GM21619 (cell line): ENCODE measurements around the gene RASGRP4.
"Not testable (repeated sequence)": the region's sequence is repeated elsewhere in the genome, so short reads cannot be mapped to it uniquely, and the experiment has no call there.

Source experiments
- ATAC-seq: cut with Tn5 transposase; IDR thresholded peaks from one replicate; pipeline ENCODE4 v1.9.1; 2021; ENCODE audit not compliant: unreplicated experiment

RASGRP4 gene

DNA sequence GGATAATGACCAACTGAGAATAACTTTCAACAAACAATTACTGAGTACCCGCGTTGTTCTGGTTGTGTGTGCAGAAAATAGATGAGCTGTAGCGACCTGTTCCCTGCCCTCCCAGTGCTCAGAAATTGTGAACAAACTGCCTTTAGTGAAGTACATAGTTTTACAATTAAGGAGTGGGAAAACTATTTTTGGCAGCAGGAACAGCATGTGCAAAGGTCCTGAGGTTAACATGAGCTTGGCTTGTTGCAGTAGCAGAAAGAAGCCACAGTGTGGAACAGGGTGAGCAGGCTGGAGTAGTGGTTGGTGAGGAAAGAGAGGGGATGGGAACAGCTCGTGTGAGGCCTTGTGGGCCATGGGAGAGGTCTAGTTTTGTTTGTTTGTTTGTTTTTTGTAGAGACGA lies 23.5 kb upstream of the RASGRP4 start:
- no peak for ATAC-seq

DNA sequence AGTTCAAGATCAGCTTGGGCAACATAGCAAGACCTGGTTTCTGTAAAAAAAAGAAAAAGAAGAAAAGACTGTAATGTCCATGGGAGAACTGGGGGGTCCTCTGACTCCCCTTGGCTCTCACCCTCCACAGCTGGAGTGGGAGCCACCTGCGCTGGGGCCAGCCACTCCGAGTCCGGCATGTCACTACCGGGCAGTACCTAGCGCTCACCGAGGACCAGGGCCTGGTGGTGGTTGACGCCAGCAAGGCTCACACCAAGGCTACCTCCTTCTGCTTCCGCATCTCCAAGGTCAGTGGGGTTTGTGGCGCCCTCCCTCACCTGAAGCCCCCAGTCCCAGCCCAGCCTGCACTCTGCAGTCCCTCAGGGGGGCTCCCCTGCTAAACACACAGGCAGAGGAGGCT lies 22.2 kb upstream of the RASGRP4 start:
- no peak for ATAC-seq

DNA sequence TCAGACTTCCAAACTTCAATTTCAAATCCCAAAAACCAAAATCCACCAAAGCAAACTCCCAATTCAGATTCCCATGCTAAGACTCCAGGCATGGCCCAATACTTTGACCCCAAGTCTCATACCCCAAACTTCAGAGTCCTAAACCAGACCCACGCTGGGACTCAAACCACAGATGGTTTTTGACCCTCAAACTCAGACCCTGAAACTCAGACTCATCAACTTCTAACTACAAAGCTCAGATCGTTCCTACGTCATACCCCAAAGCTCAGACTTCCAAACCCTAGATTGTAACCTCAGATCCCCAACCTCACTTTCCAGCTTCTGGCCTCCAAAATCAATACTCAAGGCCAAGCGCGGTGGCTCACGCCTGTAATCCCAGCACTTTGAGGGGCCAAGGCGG lies 19.3 kb upstream of the RASGRP4 start:
- ATAC-seq: no peak

DNA sequence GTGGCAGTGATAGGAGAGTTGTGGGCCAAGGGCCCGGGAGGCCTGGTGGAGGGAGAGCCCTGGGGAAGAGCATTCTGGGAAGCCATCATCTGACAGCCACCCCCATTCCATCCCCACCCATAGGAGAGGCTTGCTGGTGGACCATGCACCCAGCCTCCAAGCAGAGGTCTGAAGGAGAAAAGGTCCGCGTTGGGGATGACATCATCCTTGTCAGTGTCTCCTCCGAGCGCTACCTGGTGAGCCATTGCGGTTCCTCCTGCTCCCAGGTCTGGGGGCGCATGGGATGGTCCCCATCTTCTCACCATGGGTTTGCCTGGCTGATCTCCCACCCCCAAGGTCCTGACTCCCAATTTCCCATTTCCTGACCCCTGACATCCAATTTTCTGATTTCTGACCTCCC lies 18.0 kb upstream of the RASGRP4 start:
- ATAC-seq: no peak

DNA sequence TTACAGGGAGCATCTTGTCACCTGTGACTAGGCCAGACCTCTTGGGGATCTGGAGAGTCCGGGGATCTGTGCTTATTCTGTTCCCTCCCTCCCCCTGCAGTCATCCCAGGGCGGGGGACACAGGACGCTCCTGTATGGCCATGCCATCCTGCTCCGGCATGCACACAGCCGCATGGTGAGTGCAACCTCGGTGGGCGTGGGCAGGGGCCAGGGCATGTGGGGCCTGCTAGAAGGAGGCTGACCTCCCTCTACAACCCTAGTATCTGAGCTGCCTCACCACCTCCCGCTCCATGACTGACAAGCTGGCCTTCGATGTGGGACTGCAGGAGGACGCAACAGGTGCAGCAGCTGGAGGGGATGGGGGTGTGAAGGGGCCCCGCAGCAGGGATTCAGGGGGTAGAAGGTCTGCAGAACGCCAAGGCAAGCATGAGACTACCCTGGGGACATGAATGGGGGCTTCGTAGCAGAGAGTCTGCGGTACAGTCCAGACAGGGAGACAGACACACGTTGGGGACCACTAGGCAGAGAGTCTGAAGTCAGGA lies 17.5 kb upstream of the RASGRP4 start:
- ATAC-seq: no peak

DNA sequence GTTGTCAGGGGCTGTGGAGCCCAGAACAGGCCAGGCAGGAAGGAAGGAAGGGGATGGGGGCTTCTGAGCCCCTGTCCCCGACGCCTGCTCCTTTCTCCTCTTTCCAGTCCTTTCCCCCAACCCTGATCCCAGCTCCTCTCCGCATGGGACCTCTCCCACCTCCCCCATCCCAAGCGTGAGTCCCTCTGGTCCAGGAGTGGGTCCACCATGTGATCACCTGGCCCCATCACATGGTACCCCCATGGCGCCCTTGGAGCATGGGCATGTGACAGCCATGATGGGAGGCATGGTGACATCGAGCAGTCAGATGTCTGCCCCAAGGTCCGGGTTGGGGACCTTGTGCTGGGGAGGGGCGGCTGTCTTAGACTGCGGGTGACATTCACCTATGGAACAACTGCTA lies 16.7 kb upstream of the RASGRP4 start:
- ATAC-seq: no peak

DNA sequence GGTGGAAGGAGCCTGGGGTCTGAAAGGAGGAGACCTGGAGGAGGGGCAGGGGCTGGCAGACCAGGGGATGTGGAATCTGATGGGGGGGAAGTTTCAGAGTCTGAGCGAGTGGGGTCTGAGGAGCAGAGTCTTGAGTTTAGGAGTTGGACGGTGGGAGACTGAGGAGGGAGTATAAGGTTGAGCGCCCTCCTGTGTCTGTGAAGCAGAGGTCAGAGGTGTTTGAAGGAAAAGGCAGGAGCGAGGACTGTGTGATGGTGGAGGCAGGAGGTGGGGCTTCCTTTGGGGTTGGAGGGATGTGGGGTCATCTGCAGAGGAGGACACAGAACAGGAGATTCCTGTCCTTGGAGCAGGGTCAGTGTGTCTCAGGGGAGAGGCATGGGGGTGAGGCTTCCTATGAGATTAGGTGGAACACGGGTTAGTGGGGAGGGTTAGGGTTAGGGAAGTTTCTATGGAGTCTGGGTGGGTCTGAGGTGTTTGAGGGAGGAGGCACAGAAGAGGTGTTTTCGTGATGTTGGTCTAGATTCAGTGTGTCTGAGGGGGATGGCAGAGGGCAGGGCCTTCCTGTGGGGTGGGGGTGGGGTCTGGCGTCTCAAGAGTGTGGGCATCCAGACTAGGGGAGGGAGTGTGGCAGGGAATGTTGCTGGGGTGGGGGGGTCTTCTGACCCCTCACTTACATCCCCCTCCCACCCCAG lies 15.8 kb upstream of the RASGRP4 start:
- ATAC-seq: no peak

DNA sequence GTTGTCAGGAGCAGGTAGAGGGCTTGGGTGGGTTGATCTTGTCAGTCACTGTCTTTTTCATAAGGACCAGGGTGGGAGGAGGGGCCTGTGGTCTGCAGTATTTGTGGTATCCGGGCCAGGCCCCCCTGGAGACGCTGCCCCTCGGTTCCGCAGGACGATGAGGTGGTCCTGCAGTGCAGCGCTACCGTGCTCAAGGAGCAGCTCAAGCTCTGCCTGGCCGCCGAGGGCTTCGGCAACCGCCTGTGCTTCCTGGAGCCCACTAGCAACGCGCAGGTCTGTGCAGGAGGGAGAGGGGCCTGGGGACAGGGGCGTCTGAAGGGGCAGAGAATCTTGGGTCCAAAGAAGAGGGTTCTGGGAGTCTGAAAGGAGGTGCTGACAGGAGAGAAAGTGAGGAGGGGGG lies 14.6 kb upstream of the RASGRP4 start:
- no peak for ATAC-seq

DNA sequence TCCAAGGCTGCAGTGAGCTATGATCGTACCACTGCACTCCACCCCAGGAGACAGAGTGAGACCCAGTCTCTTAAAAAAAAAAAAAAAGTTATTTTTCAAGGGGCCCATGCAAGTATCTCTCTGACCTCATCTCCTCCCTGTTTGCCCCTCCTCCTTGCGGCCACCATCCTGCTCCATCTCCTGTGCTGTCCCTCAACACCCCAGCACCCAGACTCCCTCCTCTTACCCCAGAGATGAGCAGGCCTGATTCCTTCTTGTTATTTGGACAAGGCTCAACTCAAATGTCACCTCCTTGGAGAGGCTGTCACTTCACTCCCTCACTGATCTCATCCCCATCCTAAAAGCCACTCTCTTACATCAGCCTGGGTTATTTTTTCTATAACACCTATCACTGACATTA lies 11.9 kb upstream of the RASGRP4 start:
- no peak for ATAC-seq

DNA sequence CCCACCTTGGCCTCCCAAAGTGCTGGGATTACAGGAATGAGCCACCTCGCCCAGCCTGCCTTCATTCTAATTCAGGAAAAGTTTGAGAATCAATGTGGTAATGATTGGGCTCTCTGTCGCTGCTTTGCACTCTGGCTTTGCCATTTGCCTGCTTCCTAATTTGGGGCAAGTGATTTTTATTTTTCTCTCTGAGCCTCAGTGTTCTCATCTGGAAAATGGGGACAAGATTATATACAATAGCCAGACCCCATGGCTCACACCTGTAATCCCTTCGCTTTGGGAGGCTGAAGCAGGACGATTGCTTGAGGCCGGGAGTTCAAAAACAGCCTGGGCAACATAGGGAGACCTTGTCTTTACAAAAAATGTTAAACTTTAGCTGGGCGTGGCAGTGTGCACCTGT lies 11.3 kb upstream of the RASGRP4 start:
- ATAC-seq: no peak

DNA sequence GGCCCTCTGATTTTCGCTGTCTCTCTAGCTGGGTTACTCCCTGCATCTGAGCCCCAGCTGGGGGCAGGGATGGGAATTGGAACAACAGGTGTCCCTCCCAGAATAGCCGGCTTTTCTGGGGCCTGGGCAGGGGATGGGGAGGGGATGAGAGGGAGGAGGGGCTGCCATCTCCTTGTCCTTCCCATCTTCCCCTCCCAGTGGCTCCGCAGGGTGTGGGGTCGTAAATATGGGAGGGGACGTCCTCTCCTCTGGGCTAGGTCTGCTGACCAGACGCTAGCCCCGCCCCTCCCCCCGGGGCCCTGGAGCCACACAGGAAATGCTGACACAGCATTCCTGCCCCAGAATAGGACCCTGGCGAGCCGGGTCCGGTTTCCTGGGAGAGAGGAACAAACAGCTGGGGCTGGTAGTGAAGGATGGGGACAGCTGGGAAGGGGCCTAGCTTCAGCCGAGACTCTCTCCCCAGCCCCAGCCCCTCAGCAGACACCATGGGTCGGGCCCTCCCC lies 8.6 kb upstream of the RASGRP4 start:
- no peak for ATAC-seq

DNA sequence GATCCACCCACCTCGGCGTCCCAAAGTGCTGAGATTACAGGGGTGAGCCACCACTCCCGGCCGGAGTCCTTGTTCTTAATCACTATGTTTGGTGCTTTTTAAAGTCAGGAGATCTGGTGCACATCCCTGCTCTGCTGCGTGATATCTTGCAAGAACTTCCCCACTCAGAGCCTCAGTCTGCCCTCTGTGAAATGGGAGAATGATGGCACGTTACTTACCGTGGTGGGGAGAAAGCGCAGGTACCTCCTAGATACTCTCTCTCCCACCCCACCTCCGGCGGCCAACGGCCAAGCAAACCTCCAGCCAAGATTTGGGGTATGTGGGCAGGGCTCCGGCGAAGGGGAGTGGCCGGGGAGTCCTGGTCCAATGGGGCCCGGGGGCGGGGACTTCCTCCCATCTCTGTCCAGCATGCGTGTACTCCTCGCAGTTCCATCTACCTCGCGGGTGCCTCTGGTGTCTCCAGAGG lies 7.3 kb upstream of the RASGRP4 start, which contains the start of gene RYR1:
Gene RYR1 (plus strand): TSS at position 424 of the 466 bp plus-strand sequence. CDS start 139 bp downstream, outside the sequence.
- no peak for ATAC-seq

DNA sequence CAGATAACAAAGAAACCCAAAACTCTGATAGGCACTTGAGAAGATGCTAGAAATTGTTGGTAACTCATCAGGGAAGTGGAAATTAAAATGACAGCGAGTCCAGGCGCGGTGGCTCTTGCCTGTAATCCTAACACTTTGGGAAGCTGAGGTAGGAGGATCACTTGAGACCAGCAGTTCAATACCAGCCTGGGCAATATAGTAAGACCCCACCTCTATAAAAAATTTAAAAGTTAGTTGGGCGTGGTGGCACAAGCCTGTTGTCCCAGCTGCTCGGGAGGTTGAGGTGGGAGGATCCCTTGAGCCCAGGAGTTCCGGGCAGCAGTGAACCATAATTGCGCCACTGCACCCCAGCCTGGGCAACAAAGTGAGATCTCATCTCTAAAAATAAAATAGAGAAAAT lies 4.9 kb upstream of the RASGRP4 start:
- no peak for ATAC-seq

DNA sequence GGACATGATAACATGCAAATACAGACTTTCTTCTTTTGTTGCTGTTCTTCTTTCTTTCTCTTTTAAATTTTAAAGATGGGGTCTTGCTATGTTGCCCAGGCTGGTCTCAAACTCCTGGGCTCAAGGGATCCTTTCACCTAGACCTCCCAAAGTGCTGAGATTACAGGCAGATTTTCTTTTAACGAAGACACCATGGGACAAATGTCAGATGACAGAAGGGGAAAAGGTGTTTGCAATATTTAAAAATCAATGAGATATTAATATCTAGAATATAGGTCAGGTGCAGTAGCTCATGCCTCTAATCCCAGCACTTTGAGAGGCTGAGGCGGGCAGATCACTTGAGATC lies 3.8 kb upstream of the RASGRP4 start:
- ATAC-seq: no peak

DNA sequence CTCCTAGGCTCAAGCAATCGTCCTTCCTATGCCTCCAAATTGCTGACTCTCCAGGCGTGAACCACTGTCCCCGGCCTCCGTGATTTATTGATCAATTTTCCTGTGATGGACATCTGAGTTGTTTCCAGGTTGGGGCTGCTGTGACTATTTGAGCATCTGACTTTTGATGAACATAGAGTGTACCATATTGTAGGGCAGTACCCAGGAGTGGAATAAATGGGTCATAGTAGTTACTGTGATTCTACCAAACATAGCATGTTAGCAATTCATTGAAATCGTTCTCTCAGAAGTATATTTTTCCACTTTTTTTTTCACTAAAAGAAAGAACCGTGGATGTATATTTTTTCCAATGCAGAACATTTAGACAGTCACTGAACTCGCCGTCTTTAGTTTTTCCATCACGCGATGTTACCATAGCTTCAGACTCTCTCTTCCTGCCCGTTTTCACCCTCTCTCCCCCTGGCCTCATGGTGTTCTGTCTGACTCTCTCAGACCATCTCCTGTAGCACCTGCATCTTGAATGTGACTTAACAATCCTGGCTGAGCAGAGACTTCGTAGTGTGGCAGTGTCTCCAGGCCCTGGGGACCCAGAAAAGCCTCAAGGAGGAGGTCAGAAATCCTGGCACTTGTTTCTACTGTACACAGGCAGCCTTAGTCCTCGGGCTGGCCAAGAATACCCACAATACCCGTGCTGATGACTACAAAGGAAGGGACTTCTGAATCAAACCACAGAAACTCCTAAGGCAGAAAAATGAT lies 3.2 kb upstream of the RASGRP4 start:
- no peak for ATAC-seq

DNA sequence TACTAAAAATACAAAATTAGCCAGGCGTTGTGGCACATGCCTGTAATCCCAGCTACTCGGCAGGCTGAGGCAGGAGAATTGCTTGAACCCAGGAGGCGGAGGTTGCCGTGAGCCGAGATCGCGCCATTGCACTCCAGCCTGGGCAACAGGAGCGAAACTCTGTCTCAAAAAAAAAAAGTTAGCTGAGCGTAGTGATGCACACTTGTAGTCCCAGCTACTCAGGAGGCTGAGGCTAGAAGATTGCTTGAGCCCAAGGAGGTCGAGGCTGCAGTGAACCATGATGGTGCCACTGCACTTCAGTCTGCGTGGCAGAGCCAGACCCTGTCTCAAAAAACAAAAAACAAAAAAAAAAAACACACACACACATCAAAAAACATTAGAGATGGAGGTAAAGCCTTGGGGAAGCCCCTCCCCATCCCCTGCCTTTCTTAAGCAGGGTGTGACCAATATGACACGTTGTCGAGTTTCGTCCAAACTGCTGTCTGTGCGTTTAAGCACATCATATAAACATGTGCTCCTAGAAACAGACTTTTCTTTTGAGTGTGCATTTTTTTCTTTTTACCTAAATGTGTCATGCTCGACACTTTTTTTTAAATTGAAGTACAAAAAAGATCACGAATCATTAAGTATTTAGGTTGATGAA lies 1.1 kb upstream of the RASGRP4 start:
- not testable (repeated sequence) for ATAC-seq

DNA sequence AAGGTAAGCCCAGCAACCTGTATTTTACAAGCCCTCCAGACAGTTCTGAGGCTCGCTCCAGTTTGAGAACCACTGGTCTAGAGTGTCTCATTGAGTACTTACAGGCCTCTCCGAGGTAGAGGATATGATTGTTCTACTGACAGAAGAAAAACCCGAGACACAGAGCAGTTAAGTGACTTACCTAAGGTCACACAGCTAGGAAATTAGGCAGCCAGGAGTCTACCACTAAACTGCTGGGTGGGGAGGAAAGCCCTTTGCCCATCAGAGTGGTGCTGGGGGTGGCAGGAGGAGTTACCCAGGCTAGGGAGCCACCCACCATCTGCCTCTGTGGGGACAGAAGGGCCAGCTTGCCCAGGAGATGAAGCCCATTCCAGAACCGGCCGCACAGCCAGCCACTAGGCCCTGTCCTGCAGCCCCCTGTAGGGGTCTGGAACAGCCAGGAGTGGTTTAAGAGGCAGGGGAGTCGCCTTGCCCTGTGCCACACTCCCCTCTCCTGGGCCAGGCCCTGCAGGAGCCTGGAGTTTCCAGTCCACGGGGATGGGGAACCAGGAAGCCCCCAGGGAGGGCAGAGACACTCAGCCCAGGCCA lies 703 bp downstream of the RASGRP4 start:
- ATAC-seq: no peak

DNA sequence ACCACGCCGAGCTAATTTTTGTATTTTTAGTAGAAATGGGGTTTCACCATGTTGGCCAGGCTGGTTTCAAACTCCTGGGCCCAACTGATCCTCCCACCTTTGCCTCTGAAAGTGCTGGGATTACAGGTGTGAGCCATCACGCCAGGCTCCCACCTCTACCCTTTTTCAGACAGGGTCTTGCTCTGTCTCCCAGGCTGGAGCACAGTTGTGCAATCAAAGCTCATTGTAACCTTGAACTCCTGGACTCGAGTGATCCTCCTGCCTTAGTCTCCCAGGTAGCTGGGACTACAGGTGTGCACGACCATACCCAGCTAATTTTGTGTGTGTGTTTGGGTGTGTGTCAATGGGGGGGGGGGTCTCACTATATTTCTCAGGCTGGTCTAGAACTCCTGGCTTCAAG lies 1.7 kb downstream of the RASGRP4 start:
- no peak for ATAC-seq

DNA sequence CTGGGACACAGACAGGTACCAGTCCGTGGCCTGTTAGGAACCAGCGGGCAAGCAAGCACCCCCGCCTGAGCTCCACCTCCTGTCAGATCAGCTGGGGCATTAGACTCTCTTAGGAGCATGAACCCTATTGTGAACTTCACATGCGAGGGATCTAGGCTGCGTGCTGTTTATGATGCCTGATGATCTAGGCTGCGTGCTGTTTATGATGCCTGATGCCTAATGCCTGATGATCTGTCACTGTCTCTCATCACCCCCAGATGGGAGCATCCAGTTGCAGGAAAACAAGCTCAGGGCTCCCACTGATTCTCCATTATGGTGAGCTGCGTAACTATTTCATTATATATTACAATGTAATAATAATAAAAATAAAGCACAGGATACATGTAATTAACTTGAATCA lies 3.6 kb downstream of the RASGRP4 start:
- ATAC-seq: no peak

DNA sequence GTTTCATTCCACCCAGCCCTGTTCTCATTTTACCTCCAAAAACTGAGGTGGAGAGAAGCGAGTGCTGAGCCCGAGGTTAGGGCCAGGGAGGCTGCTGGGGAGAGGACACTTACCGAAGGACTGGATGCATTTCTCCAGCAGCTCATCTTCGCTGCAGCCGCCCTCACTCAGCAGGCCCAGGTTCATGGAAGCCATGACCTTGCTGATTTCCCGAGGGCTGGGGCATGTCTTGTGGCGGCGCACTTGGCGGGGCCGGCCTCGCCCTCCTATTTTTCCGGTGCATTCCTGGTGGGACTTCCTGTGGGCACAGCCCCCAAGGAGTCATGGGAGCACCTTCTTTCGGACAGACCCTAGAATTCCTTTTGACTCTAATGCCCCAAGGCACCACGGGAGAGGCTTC lies 4.2 kb downstream of the RASGRP4 start:
- ATAC-seq: no peak

DNA sequence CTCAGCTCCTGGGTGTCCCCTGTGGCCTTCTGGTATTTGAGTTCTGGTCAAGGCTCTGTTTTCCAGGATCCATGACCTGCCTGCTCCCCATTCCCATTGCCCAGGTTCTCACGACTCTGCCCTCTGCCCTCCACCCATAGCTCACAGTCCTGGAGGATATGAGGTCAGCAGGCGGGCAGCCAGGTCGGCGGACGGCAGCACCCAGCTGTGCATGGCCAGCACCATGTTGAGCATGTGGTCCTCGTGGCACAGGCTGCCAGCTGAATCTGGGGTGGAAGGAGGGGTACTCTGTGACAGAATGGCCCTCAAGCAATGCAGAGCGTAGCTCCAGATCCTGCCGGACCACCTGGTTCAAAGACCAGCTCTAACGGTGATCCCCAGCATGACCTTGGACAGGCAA lies 5.1 kb downstream of the RASGRP4 start:
- no peak for ATAC-seq
